Gastrocnemius medialis (tissue), 4 donors: ENCODE measurements around the gene RAB4B.

Experiments
- POLR2A ChIP-seq, 2 donors: fragments of 450-650 bp; IDR thresholded peaks; one replicate each; pipeline ENCODE4 v1.6.1; 2017; ENCODE audit warnings: antibody characterized with exemption in 2 of 2, mild to moderate bottlenecking in 2 of 2, moderate library complexity in 2 of 2
- TF ChIP-seq, protein P1 (sequence below), 5 experiments: fragments of 450-650 bp in 3 of 5; fragments of 200-600 bp in 2 of 5; sonication (generic) in 2 of 5; IDR thresholded peaks in 4 of 5; conservative IDR thresholded peaks in 1 of 5; 1 replicate in 4 of 5; 2 replicates in 1 of 5; pipeline ENCODE4 v1.5.1; 2016 to 2019; ENCODE audit warnings: antibody characterized with exemption in 5 of 5, mild to moderate bottlenecking in 3 of 5, moderate library complexity in 3 of 5

DNA sequence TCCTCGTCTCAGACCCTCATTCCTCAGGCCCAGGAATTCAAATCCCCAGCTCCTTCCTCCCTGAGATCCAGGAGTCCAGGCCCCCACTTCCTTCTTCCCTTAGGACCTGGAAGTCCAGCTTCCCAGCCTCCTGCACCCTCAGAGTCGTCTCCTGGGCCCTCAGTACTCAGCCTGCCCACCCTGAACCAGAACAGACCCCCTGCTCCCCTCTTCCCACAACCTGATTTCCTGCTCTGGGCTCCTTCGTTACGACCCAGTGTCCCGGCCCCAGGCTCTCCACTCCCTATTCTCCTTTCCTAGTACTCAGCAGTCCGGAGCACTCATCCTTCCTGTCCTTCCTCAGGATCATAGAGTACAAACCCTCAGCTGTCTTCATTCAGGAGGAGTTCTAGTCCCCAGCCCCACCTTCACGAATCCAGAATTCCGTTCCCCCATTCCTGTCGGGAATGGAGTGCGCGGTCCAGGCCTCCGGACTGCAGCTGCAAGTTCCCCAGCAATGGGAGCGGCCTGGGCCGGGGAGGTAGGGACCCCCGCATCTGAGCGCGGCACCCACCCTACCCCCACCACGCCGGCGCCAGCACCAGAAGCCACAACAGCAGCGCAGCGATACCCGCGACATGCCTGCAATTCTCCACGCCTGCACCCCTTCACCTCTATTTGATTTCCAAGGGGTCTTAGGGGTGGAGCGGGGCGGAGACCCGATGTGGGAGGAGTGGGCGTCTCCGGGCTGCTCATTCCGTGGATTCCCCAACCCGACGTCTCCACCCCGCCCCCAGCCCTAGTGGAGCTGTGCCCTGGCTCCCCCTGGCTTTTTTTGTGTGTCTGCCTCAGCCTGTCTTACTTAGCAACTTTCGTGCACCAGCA, 33.7 kb downstream of the RAB4B start:
- TF ChIP-seq, protein P1, sequence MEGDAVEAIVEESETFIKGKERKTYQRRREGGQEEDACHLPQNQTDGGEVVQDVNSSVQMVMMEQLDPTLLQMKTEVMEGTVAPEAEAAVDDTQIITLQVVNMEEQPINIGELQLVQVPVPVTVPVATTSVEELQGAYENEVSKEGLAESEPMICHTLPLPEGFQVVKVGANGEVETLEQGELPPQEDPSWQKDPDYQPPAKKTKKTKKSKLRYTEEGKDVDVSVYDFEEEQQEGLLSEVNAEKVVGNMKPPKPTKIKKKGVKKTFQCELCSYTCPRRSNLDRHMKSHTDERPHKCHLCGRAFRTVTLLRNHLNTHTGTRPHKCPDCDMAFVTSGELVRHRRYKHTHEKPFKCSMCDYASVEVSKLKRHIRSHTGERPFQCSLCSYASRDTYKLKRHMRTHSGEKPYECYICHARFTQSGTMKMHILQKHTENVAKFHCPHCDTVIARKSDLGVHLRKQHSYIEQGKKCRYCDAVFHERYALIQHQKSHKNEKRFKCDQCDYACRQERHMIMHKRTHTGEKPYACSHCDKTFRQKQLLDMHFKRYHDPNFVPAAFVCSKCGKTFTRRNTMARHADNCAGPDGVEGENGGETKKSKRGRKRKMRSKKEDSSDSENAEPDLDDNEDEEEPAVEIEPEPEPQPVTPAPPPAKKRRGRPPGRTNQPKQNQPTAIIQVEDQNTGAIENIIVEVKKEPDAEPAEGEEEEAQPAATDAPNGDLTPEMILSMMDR (IDR thresholded peaks at IDR 0.05 in 4 of 5, conservative IDR thresholded peaks at IDR 0.05 in 1 of 5) = no peak
- TF ChIP-seq POLR2A (IDR thresholded peaks at IDR 0.05) = no peak
